K562 (cell line): ENCODE measurements around the gene KRABD2.
A peak's percentile ranks its signal among the peaks of the same experiment; 100 is the strongest.

Experiments
- ARID3A ChIP-seq: IDR thresholded peaks from 2 replicates; pipeline ENCODE4 v1.6.1; 2012; ENCODE audit warnings: low read depth, low read length, improper control_type of control experiment, borderline replicate concordance
- CC2D1A ChIP-seq: fragments of 450-650 bp; IDR thresholded peaks from 2 replicates; pipeline ENCODE4 v1.6.1; 2017; ENCODE audit warnings: mild to moderate bottlenecking
- CHAMP1 ChIP-seq: fragments of 450-650 bp; IDR thresholded peaks from 2 replicates; pipeline ENCODE4 v1.6.1; 2016; ENCODE audit warnings: mild to moderate bottlenecking
- DEAF1 ChIP-seq: fragments of 450-650 bp; formaldehyde crosslinking; IDR thresholded peaks from 2 replicates; pipeline ENCODE4 v1.4.0; 2020; ENCODE audit warnings: mild to moderate bottlenecking, moderate library complexity
- DIDO1 ChIP-seq: fragments of 450-650 bp; IDR thresholded peaks from 2 replicates; pipeline ENCODE4 v1.6.1; 2016; ENCODE audit warnings: low read depth, missing biosample characterization, missing genetic modification characterization
- ETV5 ChIP-seq: sonication (generic); formaldehyde crosslinking; IDR thresholded peaks from 2 replicates; pipeline ENCODE4 v1.4.0; 2020; ENCODE audit warnings: low read depth, mild to moderate bottlenecking, missing genetic modification reagents
- HNRNPL ChIP-seq: fragments of 200-400 bp; formaldehyde crosslinking; IDR thresholded peaks from 2 replicates; pipeline ENCODE4 v1.6.1; 2017; ENCODE audit warnings: low read depth, mild to moderate bottlenecking, low read length
- MAFK ChIP-seq: IDR thresholded peaks from 2 replicates; pipeline ENCODE4 v1.6.1; 2011; ENCODE audit warnings: low read length, improper control_type of control experiment
- MBD2 ChIP-seq: sonication (generic); IDR thresholded peaks from 2 replicates; pipeline ENCODE4 v1.6.1; 2016; ENCODE audit warnings: low read depth, borderline replicate concordance
- PHB2 ChIP-seq: fragments of 450-650 bp; IDR thresholded peaks from 2 replicates; pipeline ENCODE4 v1.6.1; 2017; ENCODE audit warnings: low read depth
- PURB ChIP-seq: sonication (generic); formaldehyde crosslinking; IDR thresholded peaks from 2 replicates; pipeline ENCODE4 v1.9.0; 2021; ENCODE audit warnings: low read depth, mild to moderate bottlenecking, missing genetic modification reagents
- RBM34 ChIP-seq: fragments of 200-400 bp; formaldehyde crosslinking; IDR thresholded peaks from 2 replicates; pipeline ENCODE4 v1.6.1; 2018; ENCODE audit warnings: low read length, borderline replicate concordance; ENCODE audit not compliant: insufficient read depth
- ZC3H8 ChIP-seq: fragments of 450-650 bp; IDR thresholded peaks from 2 replicates; pipeline ENCODE4 v1.6.1; 2017
- ZNF407 ChIP-seq: fragments of 450-650 bp; IDR thresholded peaks from 2 replicates; pipeline ENCODE4 v1.6.1; 2016; ENCODE audit warnings: low read depth

The KRABD2 gene

GRCh38 chr17:8383143-8383822, 6.8 kb upstream of the KRABD2 start, which contains the start of gene RPL26 (continued):
- peak; percentile 62 for TF ChIP-seq ZNF407
- peak; percentile 59; the same call in 1 of the 2 replicates for TF ChIP-seq ETV5
- TF ChIP-seq DEAF1 (CRISPR knock-in tag): no peak
- TF ChIP-seq CC2D1A: peak; percentile 85
- no peak for TF ChIP-seq ZC3H8
- TF ChIP-seq MAFK: no peak
- 0 out of 2 replicates have a peak, but pooled peaks have one; percentile 26 for TF ChIP-seq HNRNPL
- no peak; the same call in none of the 2 replicates for TF ChIP-seq MBD2
- TF ChIP-seq ARID3A: peak; percentile 67; the same call in 1 of the 2 replicates
- TF ChIP-seq RBM34: no peak
- peak; percentile 76 for TF ChIP-seq CHAMP1
- no peak for TF ChIP-seq PHB2
- no peak for TF ChIP-seq PURB
- peak; percentile 47; the same call in 1 of the 2 replicates for TF ChIP-seq DIDO1 (tag)
